Activated CD8-positive, alpha-beta T cell treated with anti-CD3 and anti-CD28 coated beads for 36 hours (primary cell): ENCODE data around the gene IL1RAP. TPM values are rescaled to one million over a fixed set of nuclear protein-coding genes. Genes with fewer than 3 reads are reported as not detected.
A peak's percentile ranks its signal among the peaks of the same experiment; 100 is the strongest.

Source experiments
- ATAC-seq: fragments of 200-7000 bp; cut with Tn5 transposase; one replicate; pipeline ENCODE4 v1.10.0; 2021; ENCODE audit warnings: mild to moderate bottlenecking, moderate library complexity
- CTCF ChIA-PET: fragments of 350-600 bp; sonication (Branson Sonifier 250); formaldehyde crosslinking; loops from one replicate; lab custom pipeline; 2021; ENCODE audit warnings: antibody characterized with exemption; lab: Charles Lee
- POLR2A ChIA-PET: fragments of 350-600 bp; sonication (Branson Sonifier 250); formaldehyde crosslinking; loops from one replicate; lab custom pipeline; 2021; ENCODE audit warnings: antibody characterized with exemption; lab: Charles Lee
- DNase-seq: peaks from one replicate; pipeline ENCODE4 v3.0.0-alpha.2; 2020
- H3K27ac Mint-ChIP-seq: one replicate; pipeline ENCODE4 v1.8.0; 2021; ENCODE audit warnings: mild to moderate bottlenecking, mixed read lengths
- H3K27me3 Mint-ChIP-seq: one replicate; pipeline ENCODE4 v1.8.0; 2021; ENCODE audit warnings: mixed read lengths
- H3K36me3 Mint-ChIP-seq: one replicate; pipeline ENCODE4 v1.8.0; 2021; ENCODE audit warnings: low read depth, mixed read lengths
- H3K4me1 Mint-ChIP-seq: one replicate; pipeline ENCODE4 v1.8.0; 2021; ENCODE audit warnings: low read depth, mixed read lengths
- H3K4me3 Mint-ChIP-seq: one replicate; pipeline ENCODE4 v1.8.0; 2021; ENCODE audit warnings: mild to moderate bottlenecking, moderate library complexity, mixed read lengths
- H3K9me3 Mint-ChIP-seq: one replicate; pipeline ENCODE4 v1.8.0; 2021; ENCODE audit warnings: mixed read lengths
- CTCF ChIP-seq: fragments of 200-600 bp; IDR thresholded peaks from one replicate; pipeline ENCODE4 v1.8.0; 2022; ENCODE audit warnings: antibody characterized with exemption, mild to moderate bottlenecking
- intact Hi-C: fragments of 100-400 bp; cut with micrococcal nuclease; formaldehyde crosslinking; loops from one replicate; pipeline ENCODE4 v1.10.0; 2022
- total RNA-seq, 2 experiments: library from RNA; stranded (reverse); gene quantifications; one replicate each; pipeline ENCODE4 v1.2.3, GENCODE V29; 2021

IL1RAP gene
- total RNA-seq, 2 experiments from 2014 or later, result 18.8 to 20.2 TPM

- H3K36me3 Mint-ChIP-seq, result peaks cover 47% of the 10 kb centered on the region
- H3K27ac Mint-ChIP-seq, result peak overlapping the region; percentile 0
- no peak overlapping the region for H3K4me3 Mint-ChIP-seq
Measured at GRCh38 chr3:190605385-190605784, 91.5 kb downstream of the IL1RAP start.

GRCh38 chr3:190606596-190606995 lies 92.7 kb downstream of the IL1RAP start:
- TF ChIP-seq CTCF, result no peak
- DNase-seq, result no peak
- no peak overlapping the region for H3K27ac Mint-ChIP-seq
- H3K27me3 Mint-ChIP-seq, result no peaks in the 10 kb centered on the region
- no peaks in the 10 kb centered on the region for H3K9me3 Mint-ChIP-seq
- intact Hi-C loops, result loop anchor here (10.0 kb wide), 1 partner anchor 482 kb away; the partner anchor contains the start of gene P3H2
- H3K36me3 Mint-ChIP-seq, result peaks cover 51% of the 10 kb centered on the region
- CTCF ChIA-PET, result interaction anchor here (1.1 to 1.7 kb wide), 2 partner anchors 15 to 74 kb away, joined by 3 read pairs; no protein-coding TSS in a partner anchor
- H3K4me3 Mint-ChIP-seq, result no peak overlapping the region
- POLR2A ChIA-PET, result no interaction called here
- no peak for ATAC-seq
- peaks cover 3% of the 10 kb centered on the region for H3K4me1 Mint-ChIP-seq

More at GRCh38 chr3:190605385-190605784, 91.5 kb downstream of the IL1RAP start:
- ATAC-seq, result no peak
- no peak for DNase-seq
- ChIA-PET POLR2A (no interaction called here), CTCF (interaction anchor here (1.7 kb wide), 1 partner anchor 14 kb away, joined by 3 read pairs; no protein-coding TSS in a partner anchor)
- Mint-ChIP-seq H3K9me3 (no peaks in the 10 kb centered on the region), H3K4me1 (peaks cover 3% of the 10 kb centered on the region), H3K27me3 (no peaks in the 10 kb centered on the region)
- no peak for TF ChIP-seq CTCF
- intact Hi-C loops, result loop anchor here (10.0 kb wide), 1 partner anchor 481 kb away; the partner anchor contains the start of gene P3H2

GRCh38 chr3:190607021-190607420 lies 93.1 kb downstream of the IL1RAP start:
- intact Hi-C loops, result loop anchor here (10.0 kb wide), 1 partner anchor 482 kb away; the partner anchor contains the start of gene P3H2
- Mint-ChIP-seq H3K4me1 (peaks cover 3% of the 10 kb centered on the region), H3K27me3 (no peaks in the 10 kb centered on the region), H3K9me3 (no peaks in the 10 kb centered on the region), H3K36me3 (peaks cover 52% of the 10 kb centered on the region), H3K4me3 (no peak overlapping the region), H3K27ac (no peak overlapping the region)
- no peak for ATAC-seq
- ChIA-PET POLR2A (no interaction called here), CTCF (interaction anchor here (1.1 to 1.7 kb wide), 2 partner anchors 15 to 74 kb away, joined by 3 read pairs; no protein-coding TSS in a partner anchor)
- TF ChIP-seq CTCF, result no peak
- DNase-seq, result no peak

GRCh38 chr3:190608850-190609589 lies 95.1 kb downstream of the IL1RAP start:
- TF ChIP-seq CTCF, result no peak
- Mint-ChIP-seq H3K9me3 (no peaks in the 10 kb centered on the region), H3K4me1 (peaks cover 3% of the 10 kb centered on the region), H3K27ac (no peak overlapping the region), H3K36me3 (peaks cover 54% of the 10 kb centered on the region), H3K4me3 (no peak overlapping the region), H3K27me3 (no peaks in the 10 kb centered on the region)
- DNase-seq (no peak), ATAC-seq (no peak)
- intact Hi-C loops, result loop anchor here (10.0 kb wide), 1 partner anchor 484 kb away; the partner anchor contains the start of gene P3H2
- POLR2A ChIA-PET, result interaction anchor here (1.1 kb wide), 1 partner anchor 19 kb away, joined by 3 read pairs; no protein-coding TSS in a partner anchor
- CTCF ChIA-PET, result interaction anchor here (1.1 kb wide), 1 partner anchor 19 kb away, joined by 3 read pairs; no protein-coding TSS in a partner anchor
